Body of pancreas (tissue), 4 donors: ENCODE data around the gene CLEC3B.

Experiments
- POLR2A ChIP-seq, 3 donors: fragments of 450-650 bp; IDR thresholded peaks; one replicate each; pipeline ENCODE4 v1.6.1; 2016; ENCODE audit warnings: antibody characterized with exemption in 3 of 3, mild to moderate bottlenecking in 2 of 3
- TF ChIP-seq, protein P1 (sequence below), 7 experiments: fragments of 450-650 bp in 4 of 7; fragments of 200-600 bp in 3 of 7; sonication (generic) in 3 of 7; IDR thresholded peaks; one replicate each; pipeline ENCODE4 v1.5.1; 2016 to 2019; ENCODE audit warnings: antibody characterized with exemption in 7 of 7

DNA sequence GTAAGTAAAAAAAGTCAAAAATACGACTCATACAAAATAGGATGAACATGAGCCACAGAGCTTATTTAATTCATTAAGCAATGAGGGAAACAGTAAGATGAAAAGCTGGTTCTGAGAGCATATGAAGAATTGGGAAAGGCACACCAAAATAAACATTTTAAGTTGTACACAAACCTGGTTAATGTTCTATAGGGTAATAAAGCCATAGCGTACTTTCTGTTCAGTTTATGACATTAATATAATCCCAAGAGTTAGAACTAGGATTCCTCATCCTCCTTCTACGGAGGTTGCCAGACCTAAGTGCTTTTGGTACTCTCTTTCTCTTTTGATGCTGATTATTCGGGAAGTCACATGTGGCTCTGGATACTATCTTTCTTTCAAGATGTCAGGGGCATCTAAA lies 41.4 kb downstream of the CLEC3B start:
- TF ChIP-seq, protein P1, sequence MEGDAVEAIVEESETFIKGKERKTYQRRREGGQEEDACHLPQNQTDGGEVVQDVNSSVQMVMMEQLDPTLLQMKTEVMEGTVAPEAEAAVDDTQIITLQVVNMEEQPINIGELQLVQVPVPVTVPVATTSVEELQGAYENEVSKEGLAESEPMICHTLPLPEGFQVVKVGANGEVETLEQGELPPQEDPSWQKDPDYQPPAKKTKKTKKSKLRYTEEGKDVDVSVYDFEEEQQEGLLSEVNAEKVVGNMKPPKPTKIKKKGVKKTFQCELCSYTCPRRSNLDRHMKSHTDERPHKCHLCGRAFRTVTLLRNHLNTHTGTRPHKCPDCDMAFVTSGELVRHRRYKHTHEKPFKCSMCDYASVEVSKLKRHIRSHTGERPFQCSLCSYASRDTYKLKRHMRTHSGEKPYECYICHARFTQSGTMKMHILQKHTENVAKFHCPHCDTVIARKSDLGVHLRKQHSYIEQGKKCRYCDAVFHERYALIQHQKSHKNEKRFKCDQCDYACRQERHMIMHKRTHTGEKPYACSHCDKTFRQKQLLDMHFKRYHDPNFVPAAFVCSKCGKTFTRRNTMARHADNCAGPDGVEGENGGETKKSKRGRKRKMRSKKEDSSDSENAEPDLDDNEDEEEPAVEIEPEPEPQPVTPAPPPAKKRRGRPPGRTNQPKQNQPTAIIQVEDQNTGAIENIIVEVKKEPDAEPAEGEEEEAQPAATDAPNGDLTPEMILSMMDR (IDR thresholded peaks at IDR 0.05), result no peak
- no peak for TF ChIP-seq POLR2A (IDR thresholded peaks at IDR 0.05)
